ENCODE data around the gene PAM. TPM values are rescaled to one million over a fixed set of nuclear protein-coding genes. Genes with fewer than 3 reads are reported as not detected.
A peak's percentile ranks its signal among the peaks of the same experiment; 100 is the strongest.

PAM gene
- total RNA-seq, 2 experiments from 2014 or later: 15.1 to 16.1 TPM

GRCh38 chr5:102971676-102972293, 216.7 kb downstream of the PAM start:
- TF ChIP-seq CTCF (IDR thresholded peaks at IDR 0.05): no peak
- Histone ChIP-seq H3K27ac (ENCODE audit: low read depth in 1 of 2, low read length in 2 of 2) (no peak overlapping the region), H3K4me1 (ENCODE audit: insufficient read depth, low read length) (no peaks in the 10 kb centered on the region), H3K9me3 (ENCODE audit: control insufficient read depth in 1 of 2, insufficient read depth in 1 of 2, low read length in 2 of 2) (no peaks in the 10 kb centered on the region), H3K27me3 (ENCODE audit: control insufficient read depth in 1 of 2, insufficient read depth in 2 of 2, low read length in 2 of 2) (no peaks in the 10 kb centered on the region), H3K4me3 (ENCODE audit: low read length) (no peak overlapping the region), H3K36me3 (ENCODE audit: insufficient read depth, low read length) (peaks cover 4% of the 10 kb centered on the region)
- H3K4me3 Mint-ChIP-seq: no peak overlapping the region
- intact Hi-C loops (cut with DNase I, micrococcal nuclease): loop anchor here in 1 of 2 experiments (5.0 kb wide), 1 partner anchor 189 kb away; no protein-coding TSS in a partner anchor
- DNase-seq (peak in 3 of 14 experiments; percentile 4 to 21 (median 15)), ATAC-seq (ENCODE audit: poor library complexity) (no peak)
- H3K27ac Mint-ChIP-seq: no peak overlapping the region
- ChIA-PET CTCF (no interaction called here), POLR2A (no interaction called here)
- H3K4me1 Mint-ChIP-seq (ENCODE audit: low read depth): no peaks in the 10 kb centered on the region
- H3K36me3 Mint-ChIP-seq (ENCODE audit: low read depth): peaks cover 4% of the 10 kb centered on the region
- no peaks in the 10 kb centered on the region for H3K9me3 Mint-ChIP-seq
- H3K27me3 Mint-ChIP-seq: no peaks in the 10 kb centered on the region

GRCh38 chr5:102974177-102974576, 219.1 kb downstream of the PAM start:
- no peak overlapping the region for H3K4me3 ChIP-seq (ENCODE audit: low read length)
- peaks cover 4% of the 10 kb centered on the region for H3K36me3 Mint-ChIP-seq (ENCODE audit: low read depth)
- H3K4me1 Mint-ChIP-seq (ENCODE audit: low read depth): no peaks in the 10 kb centered on the region
- ATAC-seq (ENCODE audit: poor library complexity): no peak
- H3K27ac Mint-ChIP-seq: no peak overlapping the region
- H3K27me3 Mint-ChIP-seq: no peaks in the 10 kb centered on the region
- ChIA-PET POLR2A (no interaction called here), CTCF (no interaction called here)
- H3K27ac ChIP-seq (ENCODE audit: low read depth in 1 of 2, low read length in 2 of 2): no peak overlapping the region
- intact Hi-C loops (cut with DNase I, micrococcal nuclease): loop anchor here in 1 of 2 experiments (5.0 kb wide), 1 partner anchor 192 kb away; no protein-coding TSS in a partner anchor
- H3K4me1 ChIP-seq (ENCODE audit: insufficient read depth, low read length): no peaks in the 10 kb centered on the region
- no peaks in the 10 kb centered on the region for H3K27me3 ChIP-seq (ENCODE audit: control insufficient read depth in 1 of 2, insufficient read depth in 2 of 2, low read length in 2 of 2)
- H3K9me3 ChIP-seq (ENCODE audit: control insufficient read depth in 1 of 2, insufficient read depth in 1 of 2, low read length in 2 of 2): no peaks in the 10 kb centered on the region
- no peak for TF ChIP-seq CTCF (IDR thresholded peaks at IDR 0.05)
- H3K4me3 Mint-ChIP-seq: no peak overlapping the region
- peaks cover 7% of the 10 kb centered on the region for H3K36me3 ChIP-seq (ENCODE audit: insufficient read depth, low read length)
- no peak for DNase-seq
- H3K9me3 Mint-ChIP-seq: no peaks in the 10 kb centered on the region

- CTCF ChIA-PET: no interaction called here
- intact Hi-C loops (cut with DNase I, micrococcal nuclease): no loop called here
- no peaks in the 10 kb centered on the region for H3K27me3 Mint-ChIP-seq
- Histone ChIP-seq H3K4me3 (ENCODE audit: low read length) (no peak overlapping the region), H3K27ac (ENCODE audit: low read depth in 1 of 2, low read length in 2 of 2) (no peak overlapping the region), H3K9me3 (ENCODE audit: control insufficient read depth in 1 of 2, insufficient read depth in 1 of 2, low read length in 2 of 2) (no peaks in the 10 kb centered on the region), H3K27me3 (ENCODE audit: control insufficient read depth in 1 of 2, insufficient read depth in 2 of 2, low read length in 2 of 2) (no peaks in the 10 kb centered on the region), H3K4me1 (ENCODE audit: insufficient read depth, low read length) (no peaks in the 10 kb centered on the region), H3K36me3 (ENCODE audit: insufficient read depth, low read length) (peaks cover 7% of the 10 kb centered on the region)
- POLR2A ChIA-PET: no interaction called here
- peaks cover 4% of the 10 kb centered on the region for H3K36me3 Mint-ChIP-seq (ENCODE audit: low read depth)
- no peak overlapping the region for H3K27ac Mint-ChIP-seq
- no peak overlapping the region for H3K4me3 Mint-ChIP-seq
- H3K4me1 Mint-ChIP-seq (ENCODE audit: low read depth): no peaks in the 10 kb centered on the region
- TF ChIP-seq CTCF (IDR thresholded peaks at IDR 0.05): no peak
- DNase-seq: no peak
- H3K9me3 Mint-ChIP-seq: no peaks in the 10 kb centered on the region
- no peak for ATAC-seq (ENCODE audit: poor library complexity)
These were observed 219.9 kb downstream of the PAM start for GRCh38 chr5:102975045-102975444.

Measured in CD4-positive, alpha-beta T cell (primary cell).